SU-DHL-6 (cell line): Measurements from ENCODE around the gene ABCB8.

ENCODE experiments used
- H2AFZ ChIP-seq: fragments of 200-600 bp; sonication (generic); 2 replicates; pipeline ENCODE4 v1.6.1; 2014; ENCODE audit warnings: low read depth, mild to moderate bottlenecking, moderate library complexity, mixed read lengths, antibody characterized with exemption, low read length; ENCODE audit not compliant: severe bottlenecking
- H3F3A ChIP-seq: fragments of 200-600 bp; shearing (Covaris generic); 2 replicates; pipeline ENCODE4 v1.6.0; 2016; ENCODE audit warnings: antibody characterized with exemption, mild to moderate bottlenecking; ENCODE audit not compliant: insufficient read depth
- H3K27ac ChIP-seq: fragments of 200-600 bp; sonication (generic); 2 replicates; pipeline ENCODE4 v1.5.1; 2016; ENCODE audit warnings: low read depth, mild to moderate bottlenecking, low read length, moderate library complexity, mixed read lengths
- H3K27me3 ChIP-seq: fragments of 200-600 bp; sonication (generic), shearing (Covaris generic); 2 replicates; pipeline ENCODE4 v1.6.0; 2014; ENCODE audit warnings: mild to moderate bottlenecking, low read length
- H3K36me3 ChIP-seq: fragments of 200-600 bp; sonication (generic); 2 replicates; pipeline ENCODE4 v1.6.1; 2014; ENCODE audit warnings: mild to moderate bottlenecking, low read length, mixed read lengths
- H3K4me2 ChIP-seq: fragments of 300-600, 200-600 bp; shearing (Covaris generic), sonication (generic); 2 replicates; pipeline ENCODE4 v1.6.0; 2014; ENCODE audit warnings: low read length, low read depth, mild to moderate bottlenecking; ENCODE audit not compliant: poor library complexity, severe bottlenecking
- H3K4me3 ChIP-seq: fragments of 200-600 bp; sonication (generic); 2 replicates; pipeline ENCODE4 v1.5.1; 2014; ENCODE audit warnings: antibody characterized with exemption, low read length, mild to moderate bottlenecking, mixed read lengths; ENCODE audit not compliant: insufficient read depth, poor library complexity, severe bottlenecking
- H3K79me2 ChIP-seq: fragments of 200-600 bp; sonication (generic); 2 replicates; pipeline ENCODE4 v1.6.1; 2014; ENCODE audit warnings: mild to moderate bottlenecking, low read length, moderate library complexity; ENCODE audit not compliant: insufficient read depth
- H3K9ac ChIP-seq: fragments of 200-600 bp; sonication (generic); 2 replicates; pipeline ENCODE4 v1.7.0; 2014; ENCODE audit warnings: mild to moderate bottlenecking, low read length
- H3K9me2 ChIP-seq: fragments of 200-600 bp; sonication (generic); replicated peaks from 2 replicates; pipeline ENCODE4 v1.6.1; 2014; ENCODE audit warnings: low read length; ENCODE audit not compliant: insufficient read depth
- H3K9me3 ChIP-seq: fragments of 200-600 bp; sonication (generic); 2 replicates; pipeline ENCODE4 v1.6.1; 2014; ENCODE audit warnings: low read length, mixed read lengths; ENCODE audit not compliant: insufficient read depth
- H4K20me1 ChIP-seq: fragments of 200-600 bp; sonication (generic); 2 replicates; pipeline ENCODE4 v1.6.1; 2014; ENCODE audit warnings: low read depth, mild to moderate bottlenecking, antibody characterized with exemption, low read length, moderate library complexity, mixed read lengths
- EZH2phosphoT487 ChIP-seq: fragments of 200-600 bp; sonication (generic), shearing (Covaris generic); conservative IDR thresholded peaks from 2 replicates; pipeline ENCODE4 v1.6.1; 2018; ENCODE audit warnings: mild to moderate bottlenecking, antibody characterized with exemption, low read length, moderate library complexity, mixed read lengths
- TF ChIP-seq, protein P1 (sequence below): fragments of 200-600 bp; sonication (generic); IDR thresholded peaks from one replicate; pipeline ENCODE4 v1.5.1; 2017; ENCODE audit warnings: antibody characterized with exemption, mild to moderate bottlenecking, low read length, moderate library complexity; ENCODE audit not compliant: insufficient read depth, poor library complexity, severe bottlenecking

Gene ABCB8

DNA sequence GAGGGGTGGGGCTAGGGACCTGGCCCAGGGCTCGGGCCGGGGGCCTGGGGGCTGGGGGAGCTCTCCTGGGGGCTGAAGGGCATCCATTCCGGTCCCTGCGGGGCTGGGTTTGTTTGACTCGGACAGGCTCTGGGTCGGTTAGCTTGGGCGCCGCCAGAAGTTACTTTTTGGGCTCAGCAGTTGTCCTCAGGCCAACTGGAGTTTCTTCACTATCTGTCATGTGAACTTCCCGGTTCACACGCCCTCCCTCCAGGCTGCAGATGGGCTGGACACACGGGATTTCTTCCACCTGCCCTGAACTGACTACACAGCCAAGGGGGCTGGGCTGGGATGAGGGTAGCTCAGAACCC, 34.9 kb downstream of the ABCB8 start:
- Histone ChIP-seq H3K9me2 (no peaks in the 10 kb centered on the region), H3F3A (peaks cover 8% of the 10 kb centered on the region), H3K4me3 (no peak overlapping the region), H4K20me1 (no peaks in the 10 kb centered on the region), H3K79me2 (peaks cover 27% of the 10 kb centered on the region), H3K4me2 (no peak overlapping the region), H3K9ac (no peak overlapping the region), H3K27me3 (no peaks in the 10 kb centered on the region), H3K9me3 (no peaks in the 10 kb centered on the region), H3K36me3 (no peaks in the 10 kb centered on the region), H2AFZ (no peak overlapping the region), H3K27ac (no peak overlapping the region)
- TF ChIP-seq EZH2phosphoT487: no peak
- TF ChIP-seq, protein P1, sequence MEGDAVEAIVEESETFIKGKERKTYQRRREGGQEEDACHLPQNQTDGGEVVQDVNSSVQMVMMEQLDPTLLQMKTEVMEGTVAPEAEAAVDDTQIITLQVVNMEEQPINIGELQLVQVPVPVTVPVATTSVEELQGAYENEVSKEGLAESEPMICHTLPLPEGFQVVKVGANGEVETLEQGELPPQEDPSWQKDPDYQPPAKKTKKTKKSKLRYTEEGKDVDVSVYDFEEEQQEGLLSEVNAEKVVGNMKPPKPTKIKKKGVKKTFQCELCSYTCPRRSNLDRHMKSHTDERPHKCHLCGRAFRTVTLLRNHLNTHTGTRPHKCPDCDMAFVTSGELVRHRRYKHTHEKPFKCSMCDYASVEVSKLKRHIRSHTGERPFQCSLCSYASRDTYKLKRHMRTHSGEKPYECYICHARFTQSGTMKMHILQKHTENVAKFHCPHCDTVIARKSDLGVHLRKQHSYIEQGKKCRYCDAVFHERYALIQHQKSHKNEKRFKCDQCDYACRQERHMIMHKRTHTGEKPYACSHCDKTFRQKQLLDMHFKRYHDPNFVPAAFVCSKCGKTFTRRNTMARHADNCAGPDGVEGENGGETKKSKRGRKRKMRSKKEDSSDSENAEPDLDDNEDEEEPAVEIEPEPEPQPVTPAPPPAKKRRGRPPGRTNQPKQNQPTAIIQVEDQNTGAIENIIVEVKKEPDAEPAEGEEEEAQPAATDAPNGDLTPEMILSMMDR: no peak

DNA sequence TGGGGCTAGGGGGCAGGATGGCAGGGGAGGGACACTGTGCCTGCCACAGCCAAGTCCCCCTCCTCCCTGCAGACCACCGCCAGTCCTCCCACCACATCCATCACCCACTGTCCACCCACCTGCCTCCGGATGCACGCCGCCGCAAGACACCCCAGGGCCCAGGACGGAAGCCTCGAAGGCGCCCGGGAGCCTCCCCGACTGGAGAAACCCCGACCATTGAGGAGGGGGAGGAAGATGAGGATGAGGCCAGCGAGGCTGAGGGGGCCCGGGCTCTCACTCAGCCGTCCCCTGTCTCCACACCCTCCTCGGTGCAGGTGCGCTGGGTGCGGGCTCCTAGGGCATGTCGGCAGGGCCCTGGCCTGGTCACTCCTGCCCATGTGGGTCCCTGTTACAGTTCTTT, 36.2 kb downstream of the ABCB8 start:
- H3K9ac ChIP-seq: no peak overlapping the region
- no peaks in the 10 kb centered on the region for H4K20me1 ChIP-seq
- no peaks in the 10 kb centered on the region for H3K9me3 ChIP-seq
- H3K4me3 ChIP-seq: no peak overlapping the region
- TF ChIP-seq, protein P1: no peak
- TF ChIP-seq EZH2phosphoT487: no peak
- no peak overlapping the region for H3K4me2 ChIP-seq
- H3K36me3 ChIP-seq: no peaks in the 10 kb centered on the region
- H3K79me2 ChIP-seq: peaks cover 27% of the 10 kb centered on the region
- no peaks in the 10 kb centered on the region for H3K9me2 ChIP-seq
- no peaks in the 10 kb centered on the region for H3K27me3 ChIP-seq
- no peak overlapping the region for H2AFZ ChIP-seq
- H3F3A ChIP-seq: no peaks in the 10 kb centered on the region
- no peak overlapping the region for H3K27ac ChIP-seq

DNA sequence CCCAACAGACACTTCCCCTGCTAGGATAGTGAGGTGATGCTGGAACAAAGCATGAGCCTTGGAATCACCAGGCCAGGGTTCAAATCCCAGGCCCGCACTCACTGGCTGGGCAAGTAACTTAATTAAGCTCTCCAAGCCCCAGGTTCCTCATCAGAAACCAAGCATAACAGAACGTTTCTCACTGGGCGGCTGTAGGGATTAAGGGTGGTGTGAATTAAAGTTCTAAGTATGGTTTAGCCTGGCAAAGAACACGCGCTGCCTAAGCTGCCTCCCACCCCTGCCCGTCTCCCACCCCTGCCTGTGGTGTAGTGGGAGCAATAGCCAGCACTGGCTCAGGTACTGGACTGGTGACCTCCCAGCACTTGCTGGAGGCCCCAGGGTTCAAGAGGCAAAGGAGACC, 36.7 kb downstream of the ABCB8 start:
- Histone ChIP-seq H3F3A (no peaks in the 10 kb centered on the region), H3K9me3 (no peaks in the 10 kb centered on the region), H4K20me1 (no peaks in the 10 kb centered on the region), H3K36me3 (no peaks in the 10 kb centered on the region), H3K27ac (no peak overlapping the region), H3K27me3 (no peaks in the 10 kb centered on the region), H3K4me2 (no peak overlapping the region), H2AFZ (no peak overlapping the region), H3K79me2 (peaks cover 25% of the 10 kb centered on the region), H3K9ac (no peak overlapping the region), H3K4me3 (no peak overlapping the region), H3K9me2 (no peaks in the 10 kb centered on the region)
- TF ChIP-seq, protein P1: no peak
- TF ChIP-seq EZH2phosphoT487: no peak

DNA sequence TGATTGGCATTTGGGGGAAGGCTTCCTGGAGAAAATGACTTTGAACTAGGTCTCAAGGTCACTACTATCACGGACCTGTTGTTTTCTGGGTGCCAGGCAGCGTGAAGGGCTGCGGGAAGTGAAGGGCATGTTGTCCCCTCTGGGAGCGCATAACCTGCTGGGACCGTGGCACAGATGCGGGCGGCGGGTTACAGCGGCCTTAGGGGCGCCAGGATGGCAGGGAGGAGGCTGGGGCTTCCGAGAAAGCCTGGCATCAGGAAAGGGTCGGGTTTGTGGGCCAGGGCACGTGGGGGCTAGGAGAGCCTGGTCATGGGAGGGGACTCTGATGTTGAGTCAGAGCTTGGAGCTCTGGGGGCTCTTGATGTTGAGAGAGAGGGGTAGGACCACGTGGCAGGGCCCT, 37.3 kb downstream of the ABCB8 start:
- H3K4me2 ChIP-seq: no peak overlapping the region
- no peak overlapping the region for H3K4me3 ChIP-seq
- H4K20me1 ChIP-seq: no peaks in the 10 kb centered on the region
- no peak overlapping the region for H3K27ac ChIP-seq
- H3K9ac ChIP-seq: no peak overlapping the region
- H3K36me3 ChIP-seq: no peaks in the 10 kb centered on the region
- no peaks in the 10 kb centered on the region for H3K27me3 ChIP-seq
- H2AFZ ChIP-seq: no peak overlapping the region
- no peaks in the 10 kb centered on the region for H3K9me3 ChIP-seq
- no peak for TF ChIP-seq EZH2phosphoT487
- TF ChIP-seq, protein P1: no peak
- no peaks in the 10 kb centered on the region for H3F3A ChIP-seq
- no peaks in the 10 kb centered on the region for H3K9me2 ChIP-seq
- H3K79me2 ChIP-seq: peaks cover 20% of the 10 kb centered on the region
